ENCODE measurements around the gene KCNH1. TPM values are rescaled to one million over a fixed set of nuclear protein-coding genes. Genes with fewer than 3 reads are reported as not detected.

Gene KCNH1
- total and polyA plus RNA-seq, 2 donors from 2014 or later = 0.54 TPM; not detected in 1

GRCh38 chr1:210937846-210938245 lies 196.1 kb downstream of the KCNH1 start:
- DNase-seq (no peak), FAIRE-seq (no peak)
- H3K9ac ChIP-seq (ENCODE audit: low read length in 3 of 3) = no peak overlapping the region
- no peaks in the 10 kb centered on the region for H3K27me3 ChIP-seq (ENCODE audit: control insufficient read depth, insufficient read depth, low read length)
- H3K9me3 ChIP-seq (ENCODE audit: control insufficient read depth in 2 of 3, insufficient read depth in 1 of 3, low read length in 3 of 3) = no peaks in the 10 kb centered on the region
- H3K27ac ChIP-seq (ENCODE audit: low read depth in 2 of 2, low read length in 2 of 2) = no peak overlapping the region
- H3K36me3 ChIP-seq (ENCODE audit: control insufficient read depth in 2 of 3, insufficient read depth in 3 of 3, low read length in 3 of 3) = no peaks in the 10 kb centered on the region
- no peak overlapping the region for H3K4me3 ChIP-seq (ENCODE audit: low read length in 3 of 3)
- no peaks in the 10 kb centered on the region for H3K4me1 ChIP-seq (ENCODE audit: control insufficient read depth in 2 of 3, insufficient read depth in 2 of 3, low read depth in 1 of 3, low read length in 3 of 3)
- no peak for TF ChIP-seq CTCF (IDR thresholded peaks at IDR 0.05; ENCODE audit: borderline replicate concordance, extremely low read depth, insufficient read depth)
- intact Hi-C loops (cut with DNase I) = no loop called here

GRCh38 chr1:210935905-210936304 lies 198.0 kb downstream of the KCNH1 start:
- no peak for FAIRE-seq

GRCh38 chr1:210932104-210932503 lies 201.8 kb downstream of the KCNH1 start:
- no peaks in the 10 kb centered on the region for H3K27me3 ChIP-seq (ENCODE audit: control insufficient read depth, insufficient read depth, low read length)
- no peak for FAIRE-seq
- H3K4me1 ChIP-seq (ENCODE audit: control insufficient read depth in 2 of 3, insufficient read depth in 2 of 3, low read depth in 1 of 3, low read length in 3 of 3) = no peaks in the 10 kb centered on the region
- H3K4me3 ChIP-seq (ENCODE audit: low read length in 3 of 3) = no peak overlapping the region
- no peak overlapping the region for H3K27ac ChIP-seq (ENCODE audit: low read depth in 2 of 2, low read length in 2 of 2)
- no peaks in the 10 kb centered on the region for H3K36me3 ChIP-seq (ENCODE audit: control insufficient read depth in 2 of 3, insufficient read depth in 3 of 3, low read length in 3 of 3)
- no peak for DNase-seq
- no peak overlapping the region for H3K9ac ChIP-seq (ENCODE audit: low read length in 3 of 3)
- intact Hi-C loops (cut with DNase I) = no loop called here
- no peaks in the 10 kb centered on the region for H3K9me3 ChIP-seq (ENCODE audit: control insufficient read depth in 2 of 3, insufficient read depth in 1 of 3, low read length in 3 of 3)
- no peak for TF ChIP-seq CTCF (IDR thresholded peaks at IDR 0.05; ENCODE audit: borderline replicate concordance, extremely low read depth, insufficient read depth)

More at GRCh38 chr1:210935905-210936304, 198.0 kb downstream of the KCNH1 start:
- no peak for TF ChIP-seq CTCF (IDR thresholded peaks at IDR 0.05; ENCODE audit: borderline replicate concordance, extremely low read depth, insufficient read depth)
- Histone ChIP-seq H3K9ac (ENCODE audit: low read length in 3 of 3) (no peak overlapping the region), H3K4me3 (ENCODE audit: low read length in 3 of 3) (no peak overlapping the region), H3K27ac (ENCODE audit: low read depth in 2 of 2, low read length in 2 of 2) (no peak overlapping the region), H3K9me3 (ENCODE audit: control insufficient read depth in 2 of 3, insufficient read depth in 1 of 3, low read length in 3 of 3) (no peaks in the 10 kb centered on the region), H3K36me3 (ENCODE audit: control insufficient read depth in 2 of 3, insufficient read depth in 3 of 3, low read length in 3 of 3) (no peaks in the 10 kb centered on the region), H3K27me3 (ENCODE audit: control insufficient read depth, insufficient read depth, low read length) (no peaks in the 10 kb centered on the region), H3K4me1 (ENCODE audit: control insufficient read depth in 2 of 3, insufficient read depth in 2 of 3, low read depth in 1 of 3, low read length in 3 of 3) (no peaks in the 10 kb centered on the region)
- intact Hi-C loops (cut with DNase I) = no loop called here
- no peak for DNase-seq

GRCh38 chr1:210922666-210923065 lies 211.3 kb downstream of the KCNH1 start:
- Histone ChIP-seq H3K36me3 (ENCODE audit: control insufficient read depth in 2 of 3, insufficient read depth in 3 of 3, low read length in 3 of 3) (no peaks in the 10 kb centered on the region), H3K4me1 (ENCODE audit: control insufficient read depth in 2 of 3, insufficient read depth in 2 of 3, low read depth in 1 of 3, low read length in 3 of 3) (no peaks in the 10 kb centered on the region), H3K9ac (ENCODE audit: low read length in 3 of 3) (no peak overlapping the region), H3K9me3 (ENCODE audit: control insufficient read depth in 2 of 3, insufficient read depth in 1 of 3, low read length in 3 of 3) (peaks cover 2 to 4% (median 3%) of the 10 kb centered on the region in 3 donors), H3K27ac (ENCODE audit: low read depth in 2 of 2, low read length in 2 of 2) (no peak overlapping the region), H3K4me3 (ENCODE audit: low read length in 3 of 3) (no peak overlapping the region), H3K27me3 (ENCODE audit: control insufficient read depth, insufficient read depth, low read length) (no peaks in the 10 kb centered on the region)
- no peak for TF ChIP-seq CTCF (IDR thresholded peaks at IDR 0.05; ENCODE audit: borderline replicate concordance, extremely low read depth, insufficient read depth)
- FAIRE-seq = no peak
- intact Hi-C loops (cut with DNase I) = no loop called here
- no peak for DNase-seq

Measured in kidney (tissue), 14 donors.